IMR-90 (cell line): ENCODE measurements around the gene SYNE1. TPM values are rescaled to one million over a fixed set of nuclear protein-coding genes. Genes with fewer than 3 reads are reported as not detected.

Source experiments
- ATAC-seq: fragments of 200-7000 bp; cut with Tn5 transposase; 2 replicates; pipeline ENCODE4 v1.9.1; 2020; ENCODE audit warnings: low read depth, mild to moderate bottlenecking, moderate library complexity
- BruUV-seq: library from RNA; stranded (reverse); fragments of 400-500 nt; replicated peaks from 2 replicates; lab custom pipeline; 2021; lab: Mats Ljungman, UMichigan
- CTCF ChIA-PET: fragments of 300-600 bp; formaldehyde crosslinking; extraction: SDS; loops from one replicate; lab custom pipeline; 2021; ENCODE audit warnings: antibody characterized with exemption; lab: Yijun Ruan, JAX
- POLR2A ChIA-PET: fragments of 300-600 bp; sonication (Branson Sonifier 250); formaldehyde crosslinking; loops from one replicate; lab custom pipeline; 2022; ENCODE audit warnings: antibody characterized with exemption; ENCODE audit not compliant: unreplicated experiment; lab: Charles Lee
- DNase-seq: peaks from one replicate; pipeline ENCODE4 v3.0.0; 2013
- H2AFZ ChIP-seq: replicated peaks from 2 replicates; pipeline ENCODE3; 2013; ENCODE audit warnings: low read length, mild to moderate bottlenecking; ENCODE audit not compliant: poor library complexity
- H2AK5ac ChIP-seq: 2 replicates; pipeline ENCODE4 v1.6.1; 2013; ENCODE audit warnings: low read depth, low read length, inconsistent platforms
- H2AK9ac ChIP-seq: replicated peaks from 2 replicates; pipeline ENCODE3; 2013; ENCODE audit warnings: mild to moderate bottlenecking, low read depth, low read length, moderate library complexity; ENCODE audit not compliant: poor library complexity
- H2BK120ac ChIP-seq: 2 replicates; pipeline ENCODE4 v1.6.1; 2013; ENCODE audit warnings: low read depth, low read length, inconsistent platforms
- H2BK15ac ChIP-seq: 3 replicates; pipeline ENCODE4 v1.6.1; 2013; ENCODE audit warnings: low read depth, low read length, inconsistent platforms
- H2BK20ac ChIP-seq: 2 replicates; pipeline ENCODE4 v1.6.1; 2013; ENCODE audit warnings: low read depth, mild to moderate bottlenecking, inconsistent platforms, low read length, moderate library complexity
- H2BK5ac ChIP-seq: 2 replicates; pipeline ENCODE4 v1.6.1; 2013; ENCODE audit warnings: mild to moderate bottlenecking, low read depth, low read length, inconsistent platforms; ENCODE audit not compliant: poor library complexity, severe bottlenecking
- H3K14ac ChIP-seq: replicated peaks from 2 replicates; pipeline ENCODE4 v1.6.1; 2013; ENCODE audit warnings: low read depth, low read length, inconsistent platforms
- H3K18ac ChIP-seq: 2 replicates; pipeline ENCODE4 v1.6.1; 2013; ENCODE audit warnings: low read depth, low read length, control low read depth
- H3K23ac ChIP-seq: 2 replicates; pipeline ENCODE4 v1.6.1; 2013; ENCODE audit warnings: low read depth, low read length, inconsistent platforms
- H3K27ac ChIP-seq: 2 replicates; pipeline ENCODE4 v1.5.1; 2013; ENCODE audit warnings: mild to moderate bottlenecking, control low read depth, low read length; ENCODE audit not compliant: insufficient read depth
- H3K27me3 ChIP-seq: 2 replicates; pipeline ENCODE4 v1.6.1; 2013; ENCODE audit warnings: low read length; ENCODE audit not compliant: control insufficient read depth, insufficient read depth
- H3K36me3 ChIP-seq: 2 replicates; pipeline ENCODE4 v1.6.1; 2013; ENCODE audit warnings: low read length, mixed read lengths; ENCODE audit not compliant: control insufficient read depth, insufficient read depth
- H3K4ac ChIP-seq: 2 replicates; pipeline ENCODE4 v1.6.1; 2013; ENCODE audit warnings: low read depth, low read length, inconsistent platforms
- H3K4me1 ChIP-seq: 2 replicates; pipeline ENCODE4 v1.6.1; 2013; ENCODE audit warnings: low read length, mixed read lengths; ENCODE audit not compliant: control insufficient read depth, insufficient read depth
- H3K4me2 ChIP-seq: 2 replicates; pipeline ENCODE4 v1.6.1; 2013; ENCODE audit warnings: low read depth, mild to moderate bottlenecking, control low read depth, low read length, moderate library complexity
- H3K4me3 ChIP-seq: 2 replicates; pipeline ENCODE4 v1.5.1; 2013; ENCODE audit warnings: low read depth, mild to moderate bottlenecking, control low read depth, low read length, moderate library complexity; ENCODE audit not compliant: insufficient read depth
- H3K56ac ChIP-seq: 2 replicates; pipeline ENCODE4 v1.6.1; 2013; ENCODE audit warnings: low read length, inconsistent platforms; ENCODE audit not compliant: insufficient read depth; ENCODE audit errors: extremely low read depth
- H3K79me1 ChIP-seq, 2 experiments: 2 replicates each; pipeline ENCODE4 v1.6.1; 2013; ENCODE audit warnings: low read length in 2 of 2, inconsistent platforms in 1 of 2, low read depth in 1 of 2
- H3K9ac ChIP-seq: 2 replicates; pipeline ENCODE4 v1.6.1; 2013; ENCODE audit warnings: low read depth, low read length, control low read depth
- H3K9me1 ChIP-seq: 2 replicates; pipeline ENCODE4 v1.6.1; 2013; ENCODE audit warnings: low read length, inconsistent platforms; ENCODE audit not compliant: insufficient read depth
- H3K9me3 ChIP-seq: 2 replicates; pipeline ENCODE4 v1.6.1; 2013; ENCODE audit warnings: low read length; ENCODE audit not compliant: control insufficient read depth, insufficient read depth
- H4K20me1 ChIP-seq: 2 replicates; pipeline ENCODE4 v1.6.1; 2013; ENCODE audit warnings: low read length, inconsistent platforms; ENCODE audit not compliant: insufficient read depth
- H4K5ac ChIP-seq: 2 replicates; pipeline ENCODE4 v1.6.1; 2013; ENCODE audit warnings: mild to moderate bottlenecking, low read depth, low read length, control low read depth
- H4K8ac ChIP-seq, 2 experiments: 2 replicates each; pipeline ENCODE4 v1.6.1; 2013; ENCODE audit warnings: low read depth in 2 of 2, low read length in 2 of 2, control low read depth in 1 of 2, inconsistent platforms in 1 of 2
- H4K91ac ChIP-seq: 2 replicates; pipeline ENCODE4 v1.6.1; 2013; ENCODE audit warnings: low read depth, low read length, inconsistent platforms; ENCODE audit not compliant: insufficient read depth
- RAD21 ChIP-seq: IDR thresholded peaks from 2 replicates; pipeline ENCODE4 v1.6.1; 2012; ENCODE audit warnings: low read length, improper control_type of control experiment
- dilution Hi-C: fragments of 300-500 bp; cut with HindIII; formaldehyde crosslinking; loops from one replicate; pipeline ENCODE4 v1.14.3; 2018; ENCODE audit warnings: low sequenced_read_pairs; ENCODE audit not compliant: unreplicated experiment
- in situ Hi-C: fragments of 300-500 bp; cut with MboI; formaldehyde crosslinking; loops from 3 replicates; pipeline ENCODE4 v1.14.3; 2019; ENCODE audit warnings: low sequenced_read_pairs, inconsistent platforms, mixed read lengths
- intact Hi-C: fragments of 100-400 bp; cut with micrococcal nuclease; formaldehyde crosslinking; loops from 2 replicates; pipeline ENCODE4 v1.10.0; 2022
- polyA plus RNA-seq, 3 experiments: library from polyadenylated mRNA; depleted of rRNA; stranded (reverse); fragments of >200 nt; gene quantifications; 2 replicates each; pipeline ENCODE4 v1.2.3, GENCODE V29; 2012; ENCODE audit warnings: low replicate concordance in 1 of 3
- total RNA-seq: library from RNA; depleted of rRNA; stranded (reverse); fragments of >200 nt; gene quantifications from 2 replicates; pipeline ENCODE4 v1.2.3, GENCODE V29; 2012

Gene SYNE1
- total and polyA plus RNA-seq, 2 of the 4 experiments (the other 2 are of a cell fraction): 34.1 to 159 TPM

GRCh38 chr6:152673236-152673635, 36.1 kb upstream of the SYNE1 start:
- Histone ChIP-seq H3K4ac (no peak overlapping the region), H3K9me1 (0 out of 2 replicates have a peak, but pooled peaks cover 2% of the 10 kb centered on the region), H3K4me3 (no peak overlapping the region), H3K27me3 (no peaks in the 10 kb centered on the region), H3K27ac (no peak overlapping the region), H2AFZ (no peak overlapping the region), H3K18ac (no peak overlapping the region), H2AK5ac (no peak overlapping the region), H3K14ac (no peak overlapping the region), H4K8ac (no peak overlapping the region), H2BK15ac (no peak overlapping the region), H2BK120ac (no peak overlapping the region), H3K36me3 (no peaks in the 10 kb centered on the region), H3K56ac (no peak overlapping the region), H4K20me1 (no peaks in the 10 kb centered on the region), H3K23ac (no peak overlapping the region), H3K9me3 (no peaks in the 10 kb centered on the region), H4K91ac (no peak overlapping the region), H3K4me2 (peak overlapping the region; percentile 15; the same call in 1 of the 2 replicates), H3K4me1 (peaks cover 2% of the 10 kb centered on the region; the same call in 1 of the 2 replicates), H3K9ac (no peak overlapping the region; the same call in 1 of the 2 replicates), H2BK20ac (no peak overlapping the region), H2BK5ac (peak overlapping the region; percentile 15), H2AK9ac (no peak overlapping the region), H3K79me1 (no peaks in the 10 kb centered on the region), H4K5ac (no peak overlapping the region)
- no peak for TF ChIP-seq RAD21
- dilution Hi-C loops (no loop called here), intact Hi-C loops (loop anchor here (10.0 kb wide), 2 partner anchors 288 to 368 kb away; no protein-coding TSS in a partner anchor), in situ Hi-C loops (no loop called here)
- no TSS peak for BruUV-seq
- peak; percentile 50 for ATAC-seq
- POLR2A ChIA-PET: no interaction called here
- CTCF ChIA-PET: interaction anchor here (0.5 to 1.2 kb wide), 2 partner anchors 12 to 499 kb away, joined by 3 read pairs; no protein-coding TSS in a partner anchor
- peak; percentile 7 for DNase-seq
